Glomerular endothelial cell (primary cell): ENCODE results near the gene TDRD3. TPM values are rescaled to one million over a fixed set of nuclear protein-coding genes. Genes with fewer than 3 reads are reported as not detected.

Experiments
- DNase-seq: peaks from one replicate; pipeline ENCODE4 v3.0.0-alpha.2; 2011; ENCODE audit warnings: low read depth, low spot score; ENCODE audit errors: extremely low read depth
- total RNA-seq: library from RNA; depleted of rRNA; stranded (reverse); fragments of >200 nt; gene quantifications from 2 replicates; pipeline ENCODE4 v1.2.3, GENCODE V29; 2015

Gene TDRD3
- total RNA-seq, 1 donor from 2014 or later: 11.1 TPM

GRCh38 chr13:60448907-60449510, 52.0 kb downstream of the TDRD3 start:
- peak; percentile 33 for DNase-seq

DNA sequence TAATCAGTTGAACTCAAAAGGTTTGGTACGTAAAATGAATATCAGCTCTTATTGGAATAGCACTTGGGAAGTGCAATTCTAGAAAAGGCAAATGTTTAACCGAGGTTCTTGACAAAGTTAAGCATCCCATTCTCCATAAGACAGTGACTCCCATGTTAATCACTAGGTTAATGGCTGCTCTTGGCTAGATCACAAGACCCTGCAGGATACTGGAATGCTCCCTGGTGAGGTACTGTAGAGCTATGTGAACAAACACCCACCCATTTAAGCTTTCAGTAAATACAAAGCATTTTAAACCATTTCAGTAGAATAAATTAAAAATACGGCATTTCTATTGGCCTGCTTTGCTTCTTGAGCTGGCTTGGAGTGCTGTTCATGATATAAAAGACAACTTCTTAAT, 56.5 kb downstream of the TDRD3 start:
- no peak for DNase-seq

DNA sequence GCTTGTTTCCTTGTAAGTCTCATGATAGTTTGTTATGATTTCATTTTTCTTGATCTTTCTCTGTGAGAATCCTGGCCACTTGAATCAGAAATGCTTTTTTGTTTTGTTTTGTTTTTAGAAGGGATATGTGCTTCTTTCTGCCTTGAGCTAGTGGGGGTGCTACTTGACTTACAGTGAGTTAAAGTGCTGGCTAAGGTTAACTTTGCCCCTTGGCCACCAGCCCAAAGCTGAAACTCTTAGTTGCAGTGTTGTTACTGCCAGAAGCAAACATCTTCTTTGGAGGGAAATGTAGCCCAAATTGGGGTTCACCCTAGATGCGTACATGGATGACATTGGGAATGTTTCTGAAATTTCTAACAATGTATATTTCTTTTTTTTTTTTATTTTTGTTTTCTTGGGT, 57.4 kb downstream of the TDRD3 start:
- no peak for DNase-seq

DNA sequence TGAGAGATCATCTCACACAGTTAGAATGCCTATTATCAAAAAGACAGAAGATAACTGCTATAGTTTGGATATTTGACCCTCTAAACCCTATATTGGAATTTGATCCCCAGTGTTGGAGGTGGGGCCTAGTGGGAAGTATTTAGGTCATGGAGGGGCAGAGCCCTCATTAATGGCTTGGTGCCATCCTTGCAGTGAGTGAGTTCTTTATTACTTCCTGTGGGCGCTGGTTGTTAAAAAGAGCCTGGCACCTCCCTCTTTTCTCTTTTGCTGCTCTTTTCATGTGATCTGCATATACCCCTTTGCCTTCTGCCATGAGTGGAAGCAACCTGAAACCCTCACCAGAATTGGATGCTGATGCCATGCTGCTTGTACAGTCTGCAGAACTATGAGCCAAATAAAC, 66.8 kb downstream of the TDRD3 start:
- DNase-seq: no peak

DNA sequence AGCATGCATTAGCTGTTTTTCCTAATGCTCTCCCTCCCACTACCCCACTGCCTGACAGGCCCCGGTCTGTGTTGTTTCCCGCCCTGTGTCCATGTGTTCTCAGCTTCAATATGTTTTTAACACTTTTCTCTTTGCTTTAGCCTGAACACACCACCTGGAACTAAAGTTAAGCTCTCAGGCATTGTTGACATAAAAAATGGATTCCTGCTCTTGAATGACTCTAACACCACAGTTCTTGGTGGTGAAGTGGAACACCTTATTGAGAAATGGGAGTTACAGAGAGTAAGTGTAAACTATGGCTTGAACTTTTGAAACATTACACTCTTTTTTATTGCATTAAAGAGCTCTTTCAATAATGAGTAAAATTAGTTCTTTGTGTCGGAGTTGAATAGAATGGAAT, 70.1 kb downstream of the TDRD3 start:
- no peak for DNase-seq

- DNase-seq: no peak
These were observed 82.3 kb downstream of the TDRD3 start for GRCh38 chr13:60479273-60479672.

- no peak for DNase-seq
These were observed 85.0 kb downstream of the TDRD3 start for GRCh38 chr13:60482012-60482411.

DNA sequence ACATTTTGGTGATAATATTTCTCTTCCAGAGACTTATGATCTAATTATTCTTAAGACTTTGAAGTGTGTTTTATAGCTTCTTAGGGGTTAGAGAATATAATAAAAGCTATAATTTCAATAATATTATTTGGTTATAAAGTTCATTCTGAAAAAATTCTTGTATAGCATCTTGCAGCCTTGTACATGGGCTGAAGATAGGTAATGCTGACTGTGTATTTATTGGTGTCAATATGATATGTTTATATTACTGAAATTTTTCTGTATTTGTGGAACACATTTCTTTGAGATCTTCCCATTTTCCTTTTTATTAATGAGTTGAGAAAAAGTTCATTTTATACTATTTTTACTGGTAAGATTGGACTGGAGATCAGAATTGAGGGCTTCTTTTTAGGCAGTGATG, 87.8 kb downstream of the TDRD3 start:
- DNase-seq: no peak

DNA sequence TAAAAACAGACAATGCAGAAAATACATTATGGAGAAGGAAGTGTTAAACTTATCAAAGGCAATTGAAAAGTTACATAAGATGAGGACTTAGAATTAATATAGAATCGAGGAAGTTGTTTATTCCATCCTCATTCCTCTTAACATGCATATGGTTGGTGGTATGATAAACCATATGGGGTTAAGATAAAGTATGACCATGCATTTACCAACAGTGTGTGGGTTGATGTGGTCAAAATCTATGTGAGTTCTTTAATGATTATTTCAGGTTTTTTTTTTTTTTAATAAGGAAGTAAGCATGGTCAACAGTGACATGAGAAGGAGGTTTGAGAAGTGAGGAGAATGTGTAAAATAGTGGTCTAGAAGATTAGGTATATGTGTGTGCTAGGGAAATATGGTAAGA, 94.5 kb downstream of the TDRD3 start:
- no peak for DNase-seq

DNA sequence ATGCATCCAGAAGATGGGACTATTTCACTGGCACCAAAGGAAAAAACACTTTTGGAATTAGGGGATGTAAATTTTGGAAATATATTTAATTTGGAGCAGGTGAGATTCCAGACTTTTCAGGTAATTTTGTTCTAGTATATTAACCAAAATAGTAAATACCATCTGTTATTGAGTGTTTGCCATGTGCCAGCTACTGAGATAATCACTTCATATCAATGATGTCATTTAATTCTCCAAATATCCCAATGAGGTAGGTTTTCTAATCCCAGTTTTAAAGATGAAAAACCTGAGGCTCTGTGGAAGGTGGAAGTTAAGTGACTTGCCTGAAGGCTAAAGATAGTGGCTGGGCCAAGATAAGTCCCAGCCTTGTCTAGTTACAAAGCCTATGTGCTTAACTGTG, 95.2 kb downstream of the TDRD3 start:
- no peak for DNase-seq

DNA sequence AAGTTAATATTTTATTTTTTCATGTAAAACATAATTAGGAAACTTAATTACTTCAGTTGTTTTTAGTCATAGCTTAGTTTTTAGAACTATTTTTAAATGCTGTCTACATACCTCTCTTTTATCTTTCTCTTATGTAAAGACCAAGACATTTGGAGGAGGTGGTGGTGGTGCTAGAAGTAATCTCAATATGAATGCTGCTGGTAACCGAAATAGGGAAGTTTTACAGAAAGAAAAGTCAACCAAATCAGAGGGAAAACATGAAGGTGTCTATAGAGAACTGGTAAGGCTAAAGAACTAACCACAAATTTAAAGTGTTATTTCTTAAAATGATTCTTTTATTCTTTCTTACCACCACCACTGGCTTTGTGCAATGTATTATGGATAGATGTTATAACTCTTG, 97.3 kb downstream of the TDRD3 start:
- no peak for DNase-seq

DNA sequence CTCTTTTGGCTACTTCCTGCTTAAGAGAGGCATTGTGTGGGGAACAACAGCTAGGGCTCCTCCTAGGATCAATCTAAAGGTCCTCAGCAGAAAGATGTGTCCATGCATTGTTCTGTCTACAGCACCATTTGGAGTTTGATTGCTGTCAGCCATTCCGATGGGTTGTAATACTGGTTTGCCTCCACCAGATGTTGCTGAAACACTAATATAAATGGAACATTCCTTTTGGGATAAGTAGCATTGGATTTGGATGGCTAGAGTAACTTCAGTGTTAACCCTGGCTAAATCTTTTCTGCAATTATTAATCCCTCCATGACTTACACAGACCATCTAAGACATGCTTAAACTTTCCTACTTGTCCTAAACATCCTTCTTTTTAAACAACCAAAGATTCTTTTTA, 104.2 kb downstream of the TDRD3 start:
- no peak for DNase-seq

DNA sequence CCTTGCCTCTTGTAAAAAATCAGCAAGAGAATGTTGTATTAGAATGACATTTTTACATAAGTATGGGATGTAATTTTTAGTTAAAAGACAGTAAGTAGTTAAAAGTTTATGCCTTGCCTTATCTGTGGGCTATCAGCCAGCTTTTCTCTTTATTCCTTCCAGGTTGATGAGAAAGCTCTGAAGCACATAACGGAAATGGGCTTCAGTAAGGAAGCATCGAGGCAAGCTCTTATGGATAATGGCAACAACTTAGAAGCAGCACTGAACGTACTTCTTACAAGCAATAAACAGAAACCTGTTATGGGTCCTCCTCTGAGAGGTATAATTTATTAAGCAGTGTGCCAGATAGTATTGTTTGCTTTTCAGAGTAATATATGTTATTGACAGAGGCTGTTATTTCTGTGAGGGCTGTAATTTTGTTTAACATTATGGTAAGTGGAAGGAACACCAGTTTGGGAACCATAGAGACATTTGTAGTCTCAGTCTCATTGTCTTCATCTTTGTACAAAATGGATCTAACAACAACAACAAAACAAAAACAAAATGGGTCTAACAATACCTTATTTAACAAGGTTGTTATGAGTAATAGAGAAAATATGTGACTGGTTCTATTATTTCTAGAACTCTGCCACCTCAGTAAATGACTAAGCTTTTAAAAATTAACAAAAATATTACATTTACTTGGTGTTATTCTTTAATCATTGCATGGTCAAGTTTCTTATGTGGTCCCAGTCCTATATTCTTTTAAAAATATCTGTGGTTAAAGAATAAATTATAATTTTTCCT, 112.8 kb downstream of the TDRD3 start:
- DNase-seq: peak; percentile 27

DNA sequence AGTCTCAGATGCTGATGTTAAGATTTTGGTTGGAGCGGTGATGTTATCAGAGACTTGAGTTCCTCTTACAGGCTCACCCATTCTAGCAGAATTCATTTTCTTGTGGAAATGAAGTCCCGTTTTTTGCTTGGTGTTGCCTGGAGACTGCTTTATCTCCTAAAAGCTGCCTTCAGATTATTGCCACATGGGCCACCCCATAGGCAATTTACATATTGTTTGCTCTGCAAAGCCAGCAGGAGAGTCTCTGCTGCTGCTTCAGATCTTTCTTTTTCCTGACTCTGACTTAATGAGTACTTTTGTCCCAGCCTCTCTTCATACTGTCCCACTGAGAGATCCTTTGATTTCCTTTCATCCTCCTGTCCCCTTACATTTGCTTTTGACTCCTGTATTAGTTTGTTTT, 114.6 kb downstream of the TDRD3 start:
- DNase-seq: no peak

DNA sequence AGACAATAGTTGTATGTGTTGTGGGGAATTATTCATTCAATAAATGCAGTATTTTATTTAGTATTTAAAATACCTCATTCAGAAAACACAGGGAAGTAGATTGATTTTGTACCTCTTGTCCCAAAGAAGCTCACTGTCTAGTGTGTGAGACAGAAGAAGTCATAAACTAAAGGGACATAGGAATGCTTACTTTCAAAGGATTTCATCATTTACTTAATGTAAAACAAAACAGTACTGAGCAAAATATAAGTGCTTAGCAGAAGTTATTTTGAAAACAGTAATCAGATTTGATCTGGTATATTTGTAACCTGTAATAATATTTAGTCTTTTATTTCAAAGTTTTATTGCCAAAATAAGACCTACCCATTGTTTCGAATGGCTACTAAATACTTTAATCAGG, 117.9 kb downstream of the TDRD3 start:
- DNase-seq: no peak

DNA sequence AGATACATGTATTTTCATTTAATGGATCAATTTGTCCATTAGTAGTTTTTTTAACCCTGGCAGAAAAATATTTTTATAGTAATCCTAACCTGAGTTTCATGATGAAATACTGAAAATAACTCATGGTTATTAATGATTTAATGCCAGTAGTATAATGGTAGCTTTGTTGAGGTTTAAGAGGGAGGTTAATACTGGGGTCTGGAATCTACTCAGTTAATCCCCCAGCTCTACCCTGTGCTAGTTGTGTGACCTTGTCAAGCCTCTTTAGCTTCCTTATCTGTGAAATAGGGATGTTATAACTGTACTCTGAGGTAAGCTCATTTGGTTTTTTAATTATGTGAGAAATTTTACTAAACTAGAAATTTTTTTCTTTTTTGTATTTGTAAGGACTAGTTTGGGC, 122.5 kb downstream of the TDRD3 start:
- no peak for DNase-seq

DNA sequence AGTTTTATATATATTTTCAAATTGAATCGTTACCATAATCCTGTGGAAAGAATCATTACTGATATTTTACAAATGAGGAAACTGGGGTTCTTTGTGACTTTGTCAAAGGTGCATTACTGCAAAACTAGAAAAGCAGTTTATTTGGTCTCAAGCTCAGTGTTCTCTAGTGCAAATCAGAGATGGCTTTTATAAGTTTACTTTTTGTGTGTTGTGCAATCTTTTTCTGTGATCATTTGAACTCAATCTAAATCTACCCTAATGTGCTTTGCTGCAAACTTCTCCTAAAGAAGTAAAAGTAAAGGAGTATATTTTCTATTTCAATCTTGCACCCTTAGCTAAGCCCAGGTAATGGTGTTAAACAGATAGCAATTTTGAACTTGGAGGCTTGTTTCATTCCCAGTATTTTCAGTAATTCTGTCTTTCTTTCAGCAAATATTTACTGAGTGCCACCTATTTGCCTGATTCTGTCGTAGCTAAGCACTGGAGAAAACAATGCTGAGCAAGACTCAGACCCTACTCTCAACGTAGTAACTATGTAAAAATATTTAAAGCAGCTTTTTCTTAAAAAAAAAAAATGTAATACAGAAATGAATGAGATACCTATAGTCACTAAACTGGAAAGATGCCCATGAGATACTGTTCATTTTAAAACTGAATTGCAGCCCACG, 124.0 kb downstream of the TDRD3 start:
- DNase-seq: no peak

- DNase-seq: no peak
These were observed 141.5 kb downstream of the TDRD3 start for GRCh38 chr13:60538566-60538965.

DNA sequence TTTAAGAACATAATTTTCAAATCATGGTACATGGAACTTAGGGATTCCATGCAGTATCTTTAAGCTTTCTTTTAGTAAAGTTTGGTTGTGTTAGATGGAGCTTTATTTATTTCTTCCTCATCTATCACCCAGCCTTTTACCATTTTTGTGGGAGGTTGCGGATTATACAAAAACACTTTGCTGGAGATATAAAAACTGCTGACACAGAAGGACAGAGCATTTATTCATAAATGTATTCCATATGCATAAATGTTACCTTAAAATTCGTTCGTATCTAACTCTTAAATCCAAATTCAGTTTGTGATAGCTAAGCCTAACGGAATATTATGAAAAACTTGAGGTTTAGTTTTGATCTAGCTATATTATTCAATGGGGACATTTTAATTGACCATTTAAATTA, 143.3 kb downstream of the TDRD3 start:
- DNase-seq: no peak

GRCh38 chr13:60562096-60562780, 165.2 kb downstream of the TDRD3 start:
- DNase-seq: no peak

DNA sequence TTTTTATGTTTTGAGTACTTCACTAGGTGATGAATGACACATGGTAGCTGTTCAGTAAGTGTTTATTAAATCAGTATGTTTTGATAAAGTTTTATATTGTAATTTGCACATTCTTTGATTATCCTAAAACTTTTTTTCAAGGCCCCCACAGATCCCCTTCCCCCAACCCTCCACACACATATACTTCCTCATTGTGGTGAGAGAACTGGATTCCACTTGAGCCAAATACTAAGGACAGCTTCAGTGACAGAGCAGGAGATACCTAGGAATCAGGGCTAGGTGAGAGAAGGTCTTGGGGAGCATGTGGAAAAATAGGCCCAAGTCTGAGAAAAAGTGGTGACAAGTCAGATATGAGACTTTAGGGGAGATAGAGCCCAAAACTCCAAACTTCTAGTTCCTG, 174.6 kb downstream of the TDRD3 start:
- no peak for DNase-seq
